Measurements from ENCODE around the gene MED16. TPM values are rescaled to one million over a fixed set of nuclear protein-coding genes. Genes with fewer than 3 reads are reported as not detected.

Gene MED16
- total RNA-seq, 1 experiment from 2014 or later, result 25.9 TPM

- H3K4me1 ChIP-seq (ENCODE audit: insufficient read depth, low read length), result peaks cover 9% of the 10 kb centered on the region; the same call in 1 of the 2 replicates
- no peaks in the 10 kb centered on the region for H3K79me2 ChIP-seq (ENCODE audit: low read length)
- no peak overlapping the region for H2AFZ ChIP-seq (ENCODE audit: low read length)
- BruUV-seq (replicated peaks), result no TSS peak
- no peaks in the 10 kb centered on the region for H4K20me1 ChIP-seq (ENCODE audit: low read length)
- no peak overlapping the region for H3K4me2 ChIP-seq (ENCODE audit: low read length)
- H3K4me3 ChIP-seq (ENCODE audit: low read length), result no peak overlapping the region
- H3K9ac ChIP-seq (ENCODE audit: low read length), result no peak overlapping the region
- ATAC-seq (no peak), DNase-seq (no peak)
- POLR2A ChIA-PET (ENCODE audit: unreplicated experiment), result no interaction called here
- peaks cover 5% of the 10 kb centered on the region; the same call in 1 of the 2 replicates for H3K36me3 ChIP-seq (ENCODE audit: low read depth, low read length)
- no peaks in the 10 kb centered on the region for H3K27me3 ChIP-seq (ENCODE audit: low read length)
- CTCF ChIA-PET, result no interaction called here
- no peak overlapping the region for H3K27ac ChIP-seq (ENCODE audit: low read length)
- H3K9me2 ChIP-seq (replicated peaks; ENCODE audit: low read length), result no peaks in the 10 kb centered on the region
- TF ChIP-seq, protein P1, sequence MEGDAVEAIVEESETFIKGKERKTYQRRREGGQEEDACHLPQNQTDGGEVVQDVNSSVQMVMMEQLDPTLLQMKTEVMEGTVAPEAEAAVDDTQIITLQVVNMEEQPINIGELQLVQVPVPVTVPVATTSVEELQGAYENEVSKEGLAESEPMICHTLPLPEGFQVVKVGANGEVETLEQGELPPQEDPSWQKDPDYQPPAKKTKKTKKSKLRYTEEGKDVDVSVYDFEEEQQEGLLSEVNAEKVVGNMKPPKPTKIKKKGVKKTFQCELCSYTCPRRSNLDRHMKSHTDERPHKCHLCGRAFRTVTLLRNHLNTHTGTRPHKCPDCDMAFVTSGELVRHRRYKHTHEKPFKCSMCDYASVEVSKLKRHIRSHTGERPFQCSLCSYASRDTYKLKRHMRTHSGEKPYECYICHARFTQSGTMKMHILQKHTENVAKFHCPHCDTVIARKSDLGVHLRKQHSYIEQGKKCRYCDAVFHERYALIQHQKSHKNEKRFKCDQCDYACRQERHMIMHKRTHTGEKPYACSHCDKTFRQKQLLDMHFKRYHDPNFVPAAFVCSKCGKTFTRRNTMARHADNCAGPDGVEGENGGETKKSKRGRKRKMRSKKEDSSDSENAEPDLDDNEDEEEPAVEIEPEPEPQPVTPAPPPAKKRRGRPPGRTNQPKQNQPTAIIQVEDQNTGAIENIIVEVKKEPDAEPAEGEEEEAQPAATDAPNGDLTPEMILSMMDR (conservative IDR thresholded peaks at IDR 0.05; ENCODE audit: low read depth, low read length), result no peak
- TF ChIP-seq EZH2 (IDR thresholded peaks at IDR 0.05; ENCODE audit: low read length, unreplicated experiment) (no peak), EZH2phosphoT487 (IDR thresholded peaks at IDR 0.05; ENCODE audit: borderline replicate concordance, low read length) (no peak)
- H3K9me3 ChIP-seq (ENCODE audit: low read length), result no peaks in the 10 kb centered on the region
- intact Hi-C loops (cut with micrococcal nuclease), result no loop called here
- no peaks in the 10 kb centered on the region for H3F3A ChIP-seq (ENCODE audit: low read length, unreplicated experiment)
Observed at GRCh38 chr19:884420-885211, 8.4 kb downstream of the MED16 start.

DNA sequence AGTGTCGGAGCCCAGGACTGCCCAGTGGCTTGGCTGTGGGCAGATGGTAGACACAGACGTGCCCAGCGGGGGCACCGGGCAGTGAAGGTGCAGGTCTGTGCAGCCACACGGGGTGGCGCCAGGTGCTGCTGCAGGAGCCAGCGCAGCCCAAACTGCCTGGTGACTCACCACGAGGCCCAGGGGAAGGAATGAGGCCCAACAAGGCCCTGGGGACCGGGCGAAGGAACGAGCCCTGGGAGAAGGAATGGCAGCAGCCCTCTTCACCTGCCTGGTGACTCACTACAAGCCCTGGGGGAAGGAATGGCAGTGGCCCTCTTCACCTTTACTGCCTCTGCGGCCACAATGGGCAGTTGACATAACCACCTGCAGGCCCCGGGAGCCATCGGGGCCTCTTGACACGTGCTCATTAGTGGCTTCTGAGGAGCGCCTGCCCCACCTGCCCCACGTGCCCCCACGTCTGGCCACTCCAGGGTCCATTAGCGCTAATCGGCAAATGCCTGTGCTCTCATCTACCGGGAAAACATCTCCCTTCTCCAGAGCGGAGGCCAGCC is 9.3 kb downstream of the MED16 start:
- Histone ChIP-seq H3K4me3 (ENCODE audit: low read length) (no peak overlapping the region), H3K4me1 (ENCODE audit: insufficient read depth, low read length) (peaks cover 9% of the 10 kb centered on the region; the same call in 1 of the 2 replicates), H3K36me3 (ENCODE audit: low read depth, low read length) (peaks cover 5% of the 10 kb centered on the region; the same call in 1 of the 2 replicates), H3K79me2 (ENCODE audit: low read length) (no peaks in the 10 kb centered on the region), H3K27ac (ENCODE audit: low read length) (peak overlapping the region; percentile 48), H3K9me2 (replicated peaks; ENCODE audit: low read length) (no peaks in the 10 kb centered on the region), H2AFZ (ENCODE audit: low read length) (no peak overlapping the region), H3K4me2 (ENCODE audit: low read length) (no peak overlapping the region), H3F3A (ENCODE audit: low read length, unreplicated experiment) (no peaks in the 10 kb centered on the region), H3K9me3 (ENCODE audit: low read length) (no peaks in the 10 kb centered on the region), H3K27me3 (ENCODE audit: low read length) (no peaks in the 10 kb centered on the region), H3K9ac (ENCODE audit: low read length) (no peak overlapping the region), H4K20me1 (ENCODE audit: low read length) (no peaks in the 10 kb centered on the region)
- ChIA-PET POLR2A (ENCODE audit: unreplicated experiment) (no interaction called here), CTCF (interaction anchor here (0.7 kb wide), 1 partner anchor 119 kb away, joined by 4 read pairs; no protein-coding TSS in a partner anchor)
- DNase-seq, result peak; percentile 91
- intact Hi-C loops (cut with micrococcal nuclease), result no loop called here
- BruUV-seq (replicated peaks), result no TSS peak
- TF ChIP-seq, protein P1 (conservative IDR thresholded peaks at IDR 0.05; ENCODE audit: low read depth, low read length), result peak; percentile 67
- TF ChIP-seq EZH2 (IDR thresholded peaks at IDR 0.05; ENCODE audit: low read length, unreplicated experiment) (no peak), EZH2phosphoT487 (IDR thresholded peaks at IDR 0.05; ENCODE audit: borderline replicate concordance, low read length) (peak; percentile 84)
- peak; percentile 98 for ATAC-seq
